ENCODE results near the gene TMEM196.

DNA sequence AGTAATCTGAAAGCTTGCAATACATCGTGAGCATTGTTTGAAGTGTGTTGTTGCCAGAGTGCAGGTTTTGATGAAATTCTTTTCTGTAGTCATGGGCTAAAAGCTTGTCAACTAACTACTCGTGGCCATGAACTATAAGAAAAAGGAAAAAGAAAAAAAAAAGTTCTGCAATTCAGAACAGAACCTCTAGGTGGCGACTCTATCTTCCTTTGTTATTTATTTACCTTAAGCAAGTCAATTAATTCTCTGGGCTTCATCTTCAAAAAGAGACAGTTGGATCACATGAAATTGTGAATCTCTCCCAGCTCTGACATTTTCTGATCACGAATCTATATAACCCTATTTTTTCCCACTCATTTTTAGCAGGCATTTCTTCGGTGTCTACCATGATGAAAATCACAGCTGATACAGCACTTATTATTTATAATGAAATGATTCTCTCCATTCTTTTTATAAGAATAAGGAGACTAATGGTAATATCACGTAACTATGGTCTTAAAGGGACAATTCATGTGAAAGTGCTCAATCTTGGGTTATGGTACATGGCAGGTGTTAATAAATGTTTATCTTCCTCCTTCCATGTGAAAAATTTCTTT, 18.8 kb downstream of the TMEM196 start:
- TF ChIP-seq, protein P1, sequence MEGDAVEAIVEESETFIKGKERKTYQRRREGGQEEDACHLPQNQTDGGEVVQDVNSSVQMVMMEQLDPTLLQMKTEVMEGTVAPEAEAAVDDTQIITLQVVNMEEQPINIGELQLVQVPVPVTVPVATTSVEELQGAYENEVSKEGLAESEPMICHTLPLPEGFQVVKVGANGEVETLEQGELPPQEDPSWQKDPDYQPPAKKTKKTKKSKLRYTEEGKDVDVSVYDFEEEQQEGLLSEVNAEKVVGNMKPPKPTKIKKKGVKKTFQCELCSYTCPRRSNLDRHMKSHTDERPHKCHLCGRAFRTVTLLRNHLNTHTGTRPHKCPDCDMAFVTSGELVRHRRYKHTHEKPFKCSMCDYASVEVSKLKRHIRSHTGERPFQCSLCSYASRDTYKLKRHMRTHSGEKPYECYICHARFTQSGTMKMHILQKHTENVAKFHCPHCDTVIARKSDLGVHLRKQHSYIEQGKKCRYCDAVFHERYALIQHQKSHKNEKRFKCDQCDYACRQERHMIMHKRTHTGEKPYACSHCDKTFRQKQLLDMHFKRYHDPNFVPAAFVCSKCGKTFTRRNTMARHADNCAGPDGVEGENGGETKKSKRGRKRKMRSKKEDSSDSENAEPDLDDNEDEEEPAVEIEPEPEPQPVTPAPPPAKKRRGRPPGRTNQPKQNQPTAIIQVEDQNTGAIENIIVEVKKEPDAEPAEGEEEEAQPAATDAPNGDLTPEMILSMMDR (IDR thresholded peaks at IDR 0.05): peak; percentile 58 to 82 (median 68)
- no peak for TF ChIP-seq POLR2A (IDR thresholded peaks at IDR 0.05)
- TF ChIP-seq EP300 (IDR thresholded peaks at IDR 0.05; ENCODE audit: low read depth): no peak

Data from transverse colon (tissue), 3 donors.